ENCODE measurements around the gene WWOX.
"Not testable (repeated sequence)": the region's sequence is repeated elsewhere in the genome, so short reads cannot be mapped to it uniquely, and the experiment has no call there.

WWOX gene

DNA sequence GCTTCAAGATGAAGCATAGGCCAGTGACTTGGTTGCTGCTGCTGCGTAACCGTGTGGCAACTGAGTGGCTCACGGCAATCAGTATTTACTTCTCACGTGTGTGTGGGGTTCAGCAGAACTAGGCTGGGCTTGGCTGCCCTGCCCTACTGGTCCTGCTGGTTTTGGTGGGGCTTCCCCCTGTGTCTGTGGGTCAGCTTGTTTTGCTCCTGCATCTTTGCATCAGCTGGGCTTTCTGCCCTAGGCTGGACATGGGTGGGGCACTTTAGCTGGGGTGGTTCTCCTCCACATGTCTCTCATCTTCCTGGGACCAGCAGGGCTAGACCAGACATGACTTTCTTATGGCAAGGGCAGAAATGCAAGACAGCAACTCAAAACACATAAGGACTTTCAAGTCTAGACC lies 950.6 kb downstream of the WWOX start:
- TF ChIP-seq, protein P1, sequence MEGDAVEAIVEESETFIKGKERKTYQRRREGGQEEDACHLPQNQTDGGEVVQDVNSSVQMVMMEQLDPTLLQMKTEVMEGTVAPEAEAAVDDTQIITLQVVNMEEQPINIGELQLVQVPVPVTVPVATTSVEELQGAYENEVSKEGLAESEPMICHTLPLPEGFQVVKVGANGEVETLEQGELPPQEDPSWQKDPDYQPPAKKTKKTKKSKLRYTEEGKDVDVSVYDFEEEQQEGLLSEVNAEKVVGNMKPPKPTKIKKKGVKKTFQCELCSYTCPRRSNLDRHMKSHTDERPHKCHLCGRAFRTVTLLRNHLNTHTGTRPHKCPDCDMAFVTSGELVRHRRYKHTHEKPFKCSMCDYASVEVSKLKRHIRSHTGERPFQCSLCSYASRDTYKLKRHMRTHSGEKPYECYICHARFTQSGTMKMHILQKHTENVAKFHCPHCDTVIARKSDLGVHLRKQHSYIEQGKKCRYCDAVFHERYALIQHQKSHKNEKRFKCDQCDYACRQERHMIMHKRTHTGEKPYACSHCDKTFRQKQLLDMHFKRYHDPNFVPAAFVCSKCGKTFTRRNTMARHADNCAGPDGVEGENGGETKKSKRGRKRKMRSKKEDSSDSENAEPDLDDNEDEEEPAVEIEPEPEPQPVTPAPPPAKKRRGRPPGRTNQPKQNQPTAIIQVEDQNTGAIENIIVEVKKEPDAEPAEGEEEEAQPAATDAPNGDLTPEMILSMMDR (IDR thresholded peaks at IDR 0.05) = no peak
- H3K4me1 ChIP-seq (ENCODE audit: control insufficient read depth in 1 of 2, insufficient read depth in 1 of 2, low read depth in 1 of 2, low read length in 1 of 2) = no peaks in the 10 kb centered on the region
- no peaks in the 10 kb centered on the region for H3K36me3 ChIP-seq
- no peak overlapping the region for H3K4me3 ChIP-seq (ENCODE audit: low read depth in 1 of 2, low read length in 1 of 2)
- H3K27me3 ChIP-seq = no peaks in the 10 kb centered on the region
- H3K9me3 ChIP-seq = no peaks in the 10 kb centered on the region
- H3K27ac ChIP-seq = no peak overlapping the region

DNA sequence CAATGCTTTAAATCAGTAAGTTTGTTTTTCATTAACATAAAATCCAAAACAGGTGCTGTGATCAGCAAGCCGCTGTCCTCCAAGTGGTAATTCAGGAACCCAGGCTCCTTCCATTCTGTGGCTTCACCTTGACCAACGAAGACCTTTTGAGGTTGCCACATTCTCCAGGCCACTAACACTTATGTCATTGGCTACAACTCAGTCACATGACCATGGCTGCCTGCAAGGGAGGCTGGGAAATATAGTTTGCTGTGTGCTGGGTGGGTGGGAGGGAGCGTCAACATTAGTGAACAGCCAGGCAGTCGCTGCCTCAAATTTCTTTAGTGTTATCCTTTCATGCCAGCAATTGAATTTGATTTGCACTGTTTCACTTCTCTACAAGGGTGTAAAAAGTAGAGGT lies 951.9 kb downstream of the WWOX start:
- no peaks in the 10 kb centered on the region for H3K4me1 ChIP-seq (ENCODE audit: control insufficient read depth in 1 of 2, insufficient read depth in 1 of 2, low read depth in 1 of 2, low read length in 1 of 2)
- no peaks in the 10 kb centered on the region for H3K36me3 ChIP-seq
- no peak overlapping the region for H3K4me3 ChIP-seq (ENCODE audit: low read depth in 1 of 2, low read length in 1 of 2)
- H3K27me3 ChIP-seq = no peaks in the 10 kb centered on the region
- H3K27ac ChIP-seq = no peak overlapping the region
- H3K9me3 ChIP-seq = no peaks in the 10 kb centered on the region
- TF ChIP-seq, protein P1 (IDR thresholded peaks at IDR 0.05) = no peak

DNA sequence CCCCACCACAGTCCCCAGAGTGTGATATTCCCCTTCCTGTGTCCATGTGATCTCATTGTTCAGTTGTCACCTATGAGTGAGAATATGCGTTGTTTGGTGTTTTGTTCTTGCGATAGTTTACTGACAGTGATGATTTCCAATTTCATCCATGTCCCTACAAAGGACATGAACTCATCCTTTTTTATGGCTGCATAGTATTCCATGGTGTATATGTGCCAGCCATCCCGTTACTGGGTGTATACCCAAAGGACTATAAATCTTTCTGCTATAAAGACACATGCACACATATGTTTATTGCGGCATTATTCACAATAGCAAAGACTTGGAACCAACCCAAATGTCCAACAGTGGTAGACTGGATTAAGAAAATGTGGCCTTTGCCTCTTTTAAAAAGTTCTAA lies 952.7 kb downstream of the WWOX start:
- H3K4me1 ChIP-seq (ENCODE audit: control insufficient read depth in 1 of 2, insufficient read depth in 1 of 2, low read depth in 1 of 2, low read length in 1 of 2); H3K27me3 ChIP-seq; H3K27ac ChIP-seq; H3K9me3 ChIP-seq; H3K36me3 ChIP-seq; H3K4me3 ChIP-seq (ENCODE audit: low read depth in 1 of 2, low read length in 1 of 2): not testable (repeated sequence)

DNA sequence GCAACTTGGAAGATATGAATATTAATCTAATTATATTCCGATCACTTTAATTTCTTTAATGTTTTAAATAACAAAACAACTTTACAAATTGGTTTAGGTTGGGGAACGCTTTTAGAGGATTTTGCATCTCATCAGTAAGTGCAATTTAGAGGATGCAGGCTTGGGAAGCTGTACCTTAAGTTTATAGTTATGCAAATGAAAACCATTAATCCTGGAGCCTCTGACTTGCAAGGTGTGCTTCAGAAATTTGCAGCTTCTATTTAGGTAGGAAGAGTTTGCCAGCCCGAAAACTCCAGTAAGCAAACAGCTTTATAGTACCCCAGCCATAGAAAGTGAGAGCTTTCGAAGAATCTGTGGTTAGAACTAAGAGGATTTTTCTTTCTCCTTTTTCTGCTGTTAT lies 954.1 kb downstream of the WWOX start:
- TF ChIP-seq, protein P1 (IDR thresholded peaks at IDR 0.05) = no peak
- no peak overlapping the region for H3K4me3 ChIP-seq (ENCODE audit: low read depth in 1 of 2, low read length in 1 of 2)
- H3K4me1 ChIP-seq (ENCODE audit: control insufficient read depth in 1 of 2, insufficient read depth in 1 of 2, low read depth in 1 of 2, low read length in 1 of 2) = no peaks in the 10 kb centered on the region
- no peaks in the 10 kb centered on the region for H3K27me3 ChIP-seq
- H3K27ac ChIP-seq = no peak overlapping the region
- no peaks in the 10 kb centered on the region for H3K36me3 ChIP-seq
- H3K9me3 ChIP-seq = no peaks in the 10 kb centered on the region

DNA sequence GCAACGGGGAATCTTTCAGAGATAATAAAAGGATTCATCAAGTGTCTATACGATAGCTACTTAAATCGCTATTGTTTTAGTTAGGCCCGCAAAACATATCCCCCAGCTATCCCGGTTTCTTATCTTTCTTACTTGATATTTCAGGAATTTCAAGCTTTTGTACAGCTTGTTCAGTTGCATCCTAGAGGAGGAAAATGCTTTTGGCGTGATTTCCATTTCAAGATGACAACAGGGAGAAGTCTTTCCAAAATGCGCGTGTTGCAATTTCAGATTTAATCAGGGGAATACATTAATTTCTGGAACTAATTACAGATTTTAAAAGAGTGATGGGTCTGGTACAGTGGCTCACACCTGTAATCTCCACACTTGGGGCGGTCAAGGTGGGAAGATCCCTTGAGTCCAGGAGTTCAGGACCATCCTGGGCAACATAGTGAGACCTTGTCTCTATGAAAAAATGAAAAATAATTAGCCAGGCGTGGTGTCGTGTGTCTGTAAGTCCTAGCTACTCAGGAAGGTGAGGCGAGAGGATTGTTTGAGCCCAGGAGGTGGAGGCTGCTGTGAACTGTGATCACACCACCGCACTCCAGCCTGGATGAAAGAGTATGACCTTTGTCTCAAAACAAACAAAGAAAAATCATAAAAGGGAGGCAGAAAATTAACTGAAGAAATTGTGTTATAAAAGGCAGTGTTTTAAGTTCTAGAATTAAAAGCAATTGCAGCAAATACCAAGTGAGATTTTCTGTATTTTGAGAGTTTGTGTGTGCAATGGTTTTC lies 954.9 kb downstream of the WWOX start:
- no peaks in the 10 kb centered on the region for H3K27me3 ChIP-seq
- H3K27ac ChIP-seq = no peak overlapping the region
- H3K4me3 ChIP-seq (ENCODE audit: low read depth in 1 of 2, low read length in 1 of 2) = no peak overlapping the region
- TF ChIP-seq, protein P1 (IDR thresholded peaks at IDR 0.05) = no peak
- no peaks in the 10 kb centered on the region for H3K4me1 ChIP-seq (ENCODE audit: control insufficient read depth in 1 of 2, insufficient read depth in 1 of 2, low read depth in 1 of 2, low read length in 1 of 2)
- no peaks in the 10 kb centered on the region for H3K9me3 ChIP-seq
- no peaks in the 10 kb centered on the region for H3K36me3 ChIP-seq

DNA sequence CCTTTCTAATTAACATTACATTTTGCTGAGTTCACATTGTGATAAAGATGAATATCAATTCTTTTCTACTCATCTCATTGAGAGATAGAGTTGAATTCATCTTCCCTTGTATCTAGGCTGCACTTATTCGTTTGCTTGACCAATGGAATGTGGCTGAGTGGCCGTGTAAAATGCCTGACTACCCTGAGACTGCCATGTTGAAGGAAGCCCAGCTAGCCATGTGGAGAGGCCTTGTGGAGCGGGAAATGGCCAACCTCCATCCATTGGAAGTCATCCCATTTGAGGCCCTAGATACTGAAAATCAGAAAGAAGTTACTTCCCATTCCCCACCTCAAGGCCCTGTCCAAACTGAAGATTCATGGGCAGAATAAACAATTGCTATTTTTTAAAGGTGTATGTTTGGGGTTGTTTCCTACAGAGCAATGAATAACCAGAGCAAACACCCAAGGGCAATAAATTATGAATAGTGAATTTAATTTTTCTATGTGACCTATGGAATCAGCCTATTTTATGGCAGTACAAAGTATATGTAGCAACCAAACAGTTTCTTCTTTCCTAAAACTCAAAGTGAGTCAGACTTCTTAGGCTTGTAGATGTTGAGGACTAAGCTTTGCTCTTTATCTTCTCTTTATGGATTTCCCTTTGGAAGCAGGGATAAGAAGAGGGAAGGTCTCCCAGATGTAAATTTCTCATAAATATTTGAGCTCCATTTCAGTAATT lies 956.0 kb downstream of the WWOX start:
- H3K9me3 ChIP-seq = no peaks in the 10 kb centered on the region
- H3K36me3 ChIP-seq = no peaks in the 10 kb centered on the region
- TF ChIP-seq, protein P1 (IDR thresholded peaks at IDR 0.05) = no peak
- H3K4me1 ChIP-seq (ENCODE audit: control insufficient read depth in 1 of 2, insufficient read depth in 1 of 2, low read depth in 1 of 2, low read length in 1 of 2) = no peaks in the 10 kb centered on the region
- H3K4me3 ChIP-seq (ENCODE audit: low read depth in 1 of 2, low read length in 1 of 2) = no peak overlapping the region
- H3K27me3 ChIP-seq = no peaks in the 10 kb centered on the region
- H3K27ac ChIP-seq = no peak overlapping the region
